Subcutaneous adipose tissue (tissue), 1 donor: ENCODE data around the gene SORL1-AS1.

Experiments
- CTCF ChIP-seq: fragments of 450-650 bp; IDR thresholded peaks from one replicate; pipeline ENCODE4 v1.5.1; 2016; ENCODE audit warnings: low read depth, mild to moderate bottlenecking, control low read depth, antibody characterized with exemption, moderate library complexity

Gene SORL1-AS1

GRCh38 chr11:121488641-121489040 is 35.9 kb upstream of the SORL1-AS1 start:
- no peak for TF ChIP-seq CTCF

DNA sequence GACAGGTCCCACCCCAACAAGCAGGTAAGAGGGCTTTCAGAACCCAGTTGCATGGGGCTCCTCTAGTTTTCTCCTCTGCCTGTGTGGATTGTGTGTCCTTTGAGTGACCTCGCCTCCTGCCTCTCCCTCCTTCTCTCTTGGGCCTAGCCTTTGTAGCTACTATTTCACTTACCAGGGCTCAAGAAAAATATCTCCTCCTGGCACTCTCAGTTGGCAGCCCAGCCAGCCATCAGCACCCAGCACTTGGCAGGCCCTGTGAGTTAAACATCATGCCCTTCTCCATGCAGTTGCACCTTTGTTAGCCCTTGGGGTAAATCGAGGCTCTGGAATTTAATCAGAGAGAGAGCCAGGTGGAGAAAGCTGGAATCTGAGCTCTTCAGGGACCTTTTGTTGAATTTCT is 35.4 kb upstream of the SORL1-AS1 start:
- TF ChIP-seq CTCF, result no peak

DNA sequence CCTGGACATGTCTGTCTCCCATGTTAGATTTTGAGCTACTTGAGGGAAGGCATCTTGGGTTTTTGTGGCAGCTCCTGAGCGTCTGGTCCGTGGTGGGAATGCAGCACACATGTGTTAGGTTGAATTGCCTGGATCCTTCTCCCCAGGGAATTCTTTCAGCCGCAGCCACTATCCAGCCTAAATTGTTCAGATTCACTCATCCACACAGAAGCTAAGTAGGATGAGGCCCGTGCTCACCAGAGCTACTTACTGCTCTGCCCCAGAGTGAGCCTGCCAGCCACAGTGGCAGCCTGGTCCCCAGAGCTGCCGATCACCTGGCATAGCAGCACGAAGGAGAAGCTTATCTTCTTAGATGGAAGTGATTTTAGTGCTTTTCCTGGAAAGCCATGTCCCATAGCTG is 34.4 kb upstream of the SORL1-AS1 start:
- TF ChIP-seq CTCF, result no peak

- no peak for TF ChIP-seq CTCF
These were observed 33.3 kb upstream of the SORL1-AS1 start for GRCh38 chr11:121486054-121486453.

DNA sequence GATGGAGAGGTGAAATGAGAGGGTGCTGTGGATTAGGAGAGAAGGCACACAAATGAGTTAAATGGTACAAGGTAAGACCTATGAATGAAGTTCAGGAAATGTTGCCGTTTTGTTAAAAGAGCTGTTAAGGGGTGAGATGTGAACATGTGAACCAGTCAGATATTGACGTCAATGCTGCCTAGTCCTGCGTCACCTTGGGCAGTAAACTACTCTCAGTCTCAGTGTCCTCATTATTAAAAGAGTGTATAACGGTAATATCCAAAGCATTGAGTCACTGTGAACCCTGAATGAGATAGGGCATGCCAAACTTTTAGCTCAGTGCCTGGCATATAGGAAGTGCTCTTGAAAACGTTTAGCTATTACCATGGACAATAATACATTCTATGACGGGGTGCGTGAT is 32.4 kb upstream of the SORL1-AS1 start:
- no peak for TF ChIP-seq CTCF

GRCh38 chr11:121483805-121484480 is 31.2 kb upstream of the SORL1-AS1 start:
- no peak for TF ChIP-seq CTCF

GRCh38 chr11:121482231-121483129 is 29.7 kb upstream of the SORL1-AS1 start:
- no peak for TF ChIP-seq CTCF
